Fibroblast of villous mesenchyme (primary cell): ENCODE measurements around the gene CRLF1. TPM values are rescaled to one million over a fixed set of nuclear protein-coding genes. Genes with fewer than 3 reads are reported as not detected.
"Not testable (repeated sequence)": the region's sequence is repeated elsewhere in the genome, so short reads cannot be mapped to it uniquely, and the experiment has no call there.

Source experiments
- DNase-seq: peaks from one replicate; pipeline ENCODE4 v3.0.0-alpha.2; 2010; ENCODE audit warnings: low read depth
- H3K4me3 ChIP-seq: 2 replicates; pipeline ENCODE4 v1.5.1; 2011; ENCODE audit warnings: low read depth, mild to moderate bottlenecking, low read length
- total RNA-seq: library from RNA; depleted of rRNA; stranded (reverse); fragments of >200 nt; gene quantifications from 2 replicates; pipeline ENCODE4 v1.2.3, GENCODE V29; 2012
- TF ChIP-seq, protein P1 (sequence below): IDR thresholded peaks from 2 replicates; pipeline ENCODE4 v1.5.1; 2012; ENCODE audit warnings: low read depth, mild to moderate bottlenecking, low read length; ENCODE audit not compliant: insufficient read depth

Gene CRLF1
- total RNA-seq, 1 donor = not detected

DNA sequence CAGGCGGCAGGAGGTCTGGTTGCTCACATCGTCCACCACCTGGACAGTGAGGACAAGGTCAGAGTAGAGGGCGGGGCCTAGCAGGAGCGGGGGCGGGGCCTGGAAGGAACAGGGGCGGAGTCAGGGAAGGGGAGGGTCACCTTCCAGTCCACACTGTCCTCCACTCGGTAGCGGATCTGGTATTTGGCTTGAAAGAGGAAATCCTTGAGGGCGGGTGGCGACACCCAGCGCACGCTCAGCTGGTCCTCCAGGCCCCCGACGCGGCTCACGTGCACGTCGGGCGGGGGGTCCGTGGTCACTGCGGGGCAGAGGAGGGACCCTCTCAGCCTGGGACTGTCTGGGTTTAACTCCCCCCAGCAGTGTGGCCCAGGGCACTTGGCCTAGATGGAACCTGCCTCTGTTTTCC is 9.8 kb downstream of the CRLF1 start:
- peak; percentile 31 for DNase-seq
- no peak overlapping the region for H3K4me3 ChIP-seq
- TF ChIP-seq, protein P1, sequence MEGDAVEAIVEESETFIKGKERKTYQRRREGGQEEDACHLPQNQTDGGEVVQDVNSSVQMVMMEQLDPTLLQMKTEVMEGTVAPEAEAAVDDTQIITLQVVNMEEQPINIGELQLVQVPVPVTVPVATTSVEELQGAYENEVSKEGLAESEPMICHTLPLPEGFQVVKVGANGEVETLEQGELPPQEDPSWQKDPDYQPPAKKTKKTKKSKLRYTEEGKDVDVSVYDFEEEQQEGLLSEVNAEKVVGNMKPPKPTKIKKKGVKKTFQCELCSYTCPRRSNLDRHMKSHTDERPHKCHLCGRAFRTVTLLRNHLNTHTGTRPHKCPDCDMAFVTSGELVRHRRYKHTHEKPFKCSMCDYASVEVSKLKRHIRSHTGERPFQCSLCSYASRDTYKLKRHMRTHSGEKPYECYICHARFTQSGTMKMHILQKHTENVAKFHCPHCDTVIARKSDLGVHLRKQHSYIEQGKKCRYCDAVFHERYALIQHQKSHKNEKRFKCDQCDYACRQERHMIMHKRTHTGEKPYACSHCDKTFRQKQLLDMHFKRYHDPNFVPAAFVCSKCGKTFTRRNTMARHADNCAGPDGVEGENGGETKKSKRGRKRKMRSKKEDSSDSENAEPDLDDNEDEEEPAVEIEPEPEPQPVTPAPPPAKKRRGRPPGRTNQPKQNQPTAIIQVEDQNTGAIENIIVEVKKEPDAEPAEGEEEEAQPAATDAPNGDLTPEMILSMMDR = no peak

- H3K4me3 ChIP-seq = no peak overlapping the region
- TF ChIP-seq, protein P1 = no peak
- no peak for DNase-seq
Observed at GRCh38 chr19:18595475-18595874, 11.1 kb downstream of the CRLF1 start.

DNA sequence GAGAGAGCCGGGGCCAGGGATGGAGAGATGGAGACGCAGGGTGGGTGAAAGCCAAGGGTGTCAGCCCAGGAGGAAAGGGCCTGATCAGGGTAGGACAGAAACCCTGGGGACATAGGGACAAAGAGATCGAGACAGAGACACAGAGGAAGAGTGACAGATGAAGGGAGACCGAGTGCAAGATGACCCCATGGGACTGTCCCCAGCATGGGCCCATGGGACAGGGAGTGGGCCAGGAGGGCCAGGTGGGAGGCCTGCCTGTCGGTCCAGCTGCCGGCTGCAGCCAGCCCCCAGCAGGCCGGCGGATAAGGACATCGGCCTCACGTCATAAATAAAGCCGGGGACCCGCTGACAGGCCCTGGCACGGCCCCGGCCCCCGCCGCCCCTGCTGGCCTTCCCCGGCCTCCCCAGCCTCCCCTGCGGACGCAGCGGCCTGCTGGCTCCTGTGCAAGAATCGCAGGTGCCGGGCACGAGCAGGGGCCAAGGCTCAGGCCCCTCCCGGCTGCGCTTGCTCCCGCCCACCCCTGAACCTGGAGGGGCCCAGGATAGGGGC is 11.7 kb downstream of the CRLF1 start:
- peak overlapping the region; percentile 52 for H3K4me3 ChIP-seq

GRCh38 chr19:18594096-18594823 is 12.3 kb downstream of the CRLF1 start:
- TF ChIP-seq, protein P1 = peak; percentile 73
- peak; percentile 86 for DNase-seq
- peak overlapping the region; percentile 52 for H3K4me3 ChIP-seq

More for the DNA sequence above, 11.7 kb downstream of the CRLF1 start:
- DNase-seq = no peak
- TF ChIP-seq, protein P1 = no peak

GRCh38 chr19:18593367-18594095 is 13.1 kb downstream of the CRLF1 start:
- peak overlapping the region; percentile 23 for H3K4me3 ChIP-seq
- TF ChIP-seq, protein P1 = no peak
- DNase-seq = no peak

- DNase-seq, H3K4me3 ChIP-seq: not testable (repeated sequence)
Observed at GRCh38 chr19:18592732-18593131, 13.9 kb downstream of the CRLF1 start.

- no peak overlapping the region for H3K4me3 ChIP-seq
- TF ChIP-seq, protein P1 = no peak
Observed at GRCh38 chr19:18591735-18592385, 14.7 kb downstream of the CRLF1 start.

More at GRCh38 chr19:18591735-18592385, 14.7 kb downstream of the CRLF1 start:
- no peak for DNase-seq
